HCT116 (cell line): ENCODE results near the gene HHIPL2. TPM values are rescaled to one million over a fixed set of nuclear protein-coding genes. Genes with fewer than 3 reads are reported as not detected.

Experiments
- ATAC-seq: fragments of 200-7000 bp; cut with Tn5 transposase; 2 replicates; pipeline ENCODE4 v1.9.1; 2020; ENCODE audit warnings: mild to moderate bottlenecking, moderate library complexity
- BruUV-seq: library from RNA; stranded (reverse); fragments of 400-500 nt; replicated peaks from 2 replicates; lab custom pipeline; 2021; lab: Mats Ljungman, UMichigan
- CTCF ChIA-PET: fragments of 300-600 bp; sonication (Branson Sonifier 250); formaldehyde crosslinking; loops from one replicate; lab custom pipeline; 2021; ENCODE audit warnings: antibody characterized with exemption; lab: Charles Lee
- POLR2A ChIA-PET: fragments of 300-600, 350-600 bp; sonication (Branson Sonifier 250); formaldehyde crosslinking; loops from one replicate; lab custom pipeline; 2021; ENCODE audit warnings: antibody characterized with exemption; lab: Charles Lee
- RAD21 ChIA-PET, 2 experiments: fragments of 300-600 bp; sonication (Branson Sonifier 250); formaldehyde crosslinking; loops; one replicate each; lab custom pipeline; 2023; ENCODE audit warnings: low total read pairs in 2 of 2; ENCODE audit not compliant: uncharacterized antibody in 2 of 2, unreplicated experiment in 2 of 2, low non-redundant PET in 1 of 2; lab: Charles Lee
- DNase-seq: peaks from one replicate; pipeline ENCODE4 v3.0.0-alpha.2; 2010; ENCODE audit warnings: low read depth, low spot score
- H2AFZ ChIP-seq: fragments of 200-600 bp; shearing (Covaris generic), sonication (generic); 2 replicates; pipeline ENCODE4 v1.6.1; 2017; ENCODE audit warnings: low read depth, mixed run types, mixed read lengths, antibody characterized with exemption, low read length; ENCODE audit not compliant: poor library complexity, severe bottlenecking
- H3K27ac ChIP-seq: 2 replicates; pipeline ENCODE4 v1.5.1; 2012; ENCODE audit warnings: low read depth, low read length
- H3K27me3 ChIP-seq: fragments of 200-600 bp; sonication (generic); 2 replicates; pipeline ENCODE4 v1.6.1; 2016; ENCODE audit warnings: mixed run types, low read length, mixed read lengths; ENCODE audit not compliant: insufficient read depth
- H3K36me3 ChIP-seq, 2 experiments: fragments of 200-500 bp in 1 of 2; fragments of 200-600 bp in 1 of 2; sonication (Bioruptor generic) in 1 of 2; sonication (generic) in 1 of 2; 2 replicates each; pipeline versions ENCODE4 v1.5.1 to v1.6.1; 2014 to 2016; ENCODE audit warnings: low read length in 2 of 2, inconsistent platforms in 1 of 2, mixed read lengths in 1 of 2, mixed run types in 1 of 2; ENCODE audit not compliant: insufficient read depth in 2 of 2, control insufficient read depth in 1 of 2
- H3K4me1 ChIP-seq, 2 experiments: fragments of 200-600 bp in 1 of 2; sonication (generic) in 1 of 2; 2 replicates each; pipeline versions ENCODE4 v1.5.1 to v1.6.1; 2012 to 2017; ENCODE audit warnings: low read length in 2 of 2, inconsistent platforms in 1 of 2, mild to moderate bottlenecking in 1 of 2, mixed read lengths in 1 of 2, mixed run types in 1 of 2, moderate library complexity in 1 of 2; ENCODE audit not compliant: insufficient read depth in 2 of 2, control insufficient read depth in 1 of 2
- H3K4me2 ChIP-seq: fragments of 200-600 bp; sonication (generic); 2 replicates; pipeline ENCODE4 v1.6.1; 2017; ENCODE audit warnings: mixed run types, low read length, mixed read lengths
- H3K4me3 ChIP-seq, 2 experiments: fragments of 200-600 bp in 1 of 2; sonication (generic) in 1 of 2; replicated peaks in 1 of 2; 2 replicates each; pipeline ENCODE4 v1.5.1; 2011 to 2016; ENCODE audit warnings: low read length in 2 of 2, control low read depth in 1 of 2, low read depth in 1 of 2, mild to moderate bottlenecking in 1 of 2, mixed read lengths in 1 of 2, mixed run types in 1 of 2
- H3K79me2 ChIP-seq: fragments of 200-600 bp; sonication (generic); 2 replicates; pipeline ENCODE4 v1.6.1; 2017; ENCODE audit warnings: mild to moderate bottlenecking, mixed run types, low read length, moderate library complexity, mixed read lengths; ENCODE audit not compliant: insufficient read depth
- H3K9ac ChIP-seq: fragments of 200-600 bp; sonication (generic); 2 replicates; pipeline ENCODE4 v1.6.1; 2016; ENCODE audit warnings: low read length, mixed read lengths
- H3K9me2 ChIP-seq: fragments of 200-600 bp; sonication (generic), shearing (Covaris generic); 2 replicates; pipeline ENCODE4 v1.6.1; 2017; ENCODE audit warnings: mixed run types, mild to moderate bottlenecking, moderate library complexity; ENCODE audit not compliant: insufficient read depth
- H3K9me3 ChIP-seq, 2 experiments: fragments of 200-500 bp in 1 of 2; fragments of 200-600 bp in 1 of 2; sonication (Bioruptor generic) in 1 of 2; sonication (generic) in 1 of 2; 2 replicates each; pipeline ENCODE4 v1.6.1; 2014 to 2017; ENCODE audit warnings: low read length in 2 of 2, mixed read lengths in 2 of 2, inconsistent platforms in 1 of 2, low read depth in 1 of 2, mild to moderate bottlenecking in 1 of 2, mixed run types in 1 of 2, moderate library complexity in 1 of 2; ENCODE audit not compliant: control insufficient read depth in 1 of 2, insufficient read depth in 1 of 2
- H4K20me1 ChIP-seq: fragments of 200-600 bp; sonication (generic), shearing (Covaris generic); 2 replicates; pipeline ENCODE4 v1.6.1; 2017; ENCODE audit warnings: mixed run types, mild to moderate bottlenecking, moderate library complexity; ENCODE audit not compliant: insufficient read depth
- CEBPB ChIP-seq: IDR thresholded peaks from 2 replicates; pipeline ENCODE4 v1.6.1; 2012; ENCODE audit warnings: low read depth
- SRF ChIP-seq: IDR thresholded peaks from 2 replicates; pipeline ENCODE4 v1.6.1; 2012; ENCODE audit warnings: low read depth
- ZFX ChIP-seq: fragments of 450-650 bp; IDR thresholded peaks from 2 replicates; pipeline ENCODE4 v1.6.1; 2017
- intact Hi-C: fragments of 100-400 bp; cut with micrococcal nuclease; formaldehyde crosslinking; loops from 2 replicates; pipeline ENCODE4 v1.10.0; 2022
- total RNA-seq: library from RNA; stranded (reverse); gene quantifications from one replicate; pipeline ENCODE4 v1.2.1, GENCODE V29; 2021; ENCODE audit not compliant: unreplicated experiment
- TF ChIP-seq, protein P1 (sequence below): IDR thresholded peaks from 2 replicates; pipeline ENCODE4 v1.6.1; 2012; ENCODE audit warnings: low read depth
- TF ChIP-seq, protein P2 (sequence below): IDR thresholded peaks from 2 replicates; pipeline ENCODE4 v1.6.1; 2012

The HHIPL2 gene
- total RNA-seq, 1 experiment from 2014 or later = 0.27 TPM

DNA sequence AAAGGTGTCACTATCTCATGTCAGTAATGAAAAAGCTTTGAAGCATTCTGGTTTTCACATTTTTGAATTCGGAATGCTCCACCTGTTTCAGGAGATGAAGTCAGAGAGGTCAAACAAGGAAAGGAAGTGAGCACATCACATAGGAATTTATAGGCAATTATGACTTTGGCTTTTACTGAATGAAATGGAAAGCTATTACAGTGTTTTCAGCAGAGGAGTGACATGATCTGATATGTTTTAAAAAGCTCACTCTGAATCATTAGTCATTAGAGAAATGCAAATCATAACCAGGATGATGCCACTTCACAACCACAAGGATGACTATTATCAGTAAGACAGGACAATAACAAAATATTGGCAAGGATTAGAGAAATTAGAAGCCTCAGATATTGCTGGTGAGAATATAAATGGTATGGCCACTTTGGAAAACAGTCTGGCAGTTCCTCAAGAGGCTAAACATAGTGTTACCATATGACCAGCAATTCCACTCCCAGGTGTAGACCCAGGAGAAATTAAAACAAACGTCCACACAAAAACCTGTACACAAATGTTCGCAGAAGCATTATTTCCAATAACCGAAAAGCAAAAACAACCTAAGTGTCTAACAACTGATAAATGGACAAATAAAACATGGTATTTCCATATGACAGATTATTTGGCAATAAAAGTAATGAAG lies 34.3 kb upstream of the HHIPL2 start (continued):
- TF ChIP-seq, protein P1, sequence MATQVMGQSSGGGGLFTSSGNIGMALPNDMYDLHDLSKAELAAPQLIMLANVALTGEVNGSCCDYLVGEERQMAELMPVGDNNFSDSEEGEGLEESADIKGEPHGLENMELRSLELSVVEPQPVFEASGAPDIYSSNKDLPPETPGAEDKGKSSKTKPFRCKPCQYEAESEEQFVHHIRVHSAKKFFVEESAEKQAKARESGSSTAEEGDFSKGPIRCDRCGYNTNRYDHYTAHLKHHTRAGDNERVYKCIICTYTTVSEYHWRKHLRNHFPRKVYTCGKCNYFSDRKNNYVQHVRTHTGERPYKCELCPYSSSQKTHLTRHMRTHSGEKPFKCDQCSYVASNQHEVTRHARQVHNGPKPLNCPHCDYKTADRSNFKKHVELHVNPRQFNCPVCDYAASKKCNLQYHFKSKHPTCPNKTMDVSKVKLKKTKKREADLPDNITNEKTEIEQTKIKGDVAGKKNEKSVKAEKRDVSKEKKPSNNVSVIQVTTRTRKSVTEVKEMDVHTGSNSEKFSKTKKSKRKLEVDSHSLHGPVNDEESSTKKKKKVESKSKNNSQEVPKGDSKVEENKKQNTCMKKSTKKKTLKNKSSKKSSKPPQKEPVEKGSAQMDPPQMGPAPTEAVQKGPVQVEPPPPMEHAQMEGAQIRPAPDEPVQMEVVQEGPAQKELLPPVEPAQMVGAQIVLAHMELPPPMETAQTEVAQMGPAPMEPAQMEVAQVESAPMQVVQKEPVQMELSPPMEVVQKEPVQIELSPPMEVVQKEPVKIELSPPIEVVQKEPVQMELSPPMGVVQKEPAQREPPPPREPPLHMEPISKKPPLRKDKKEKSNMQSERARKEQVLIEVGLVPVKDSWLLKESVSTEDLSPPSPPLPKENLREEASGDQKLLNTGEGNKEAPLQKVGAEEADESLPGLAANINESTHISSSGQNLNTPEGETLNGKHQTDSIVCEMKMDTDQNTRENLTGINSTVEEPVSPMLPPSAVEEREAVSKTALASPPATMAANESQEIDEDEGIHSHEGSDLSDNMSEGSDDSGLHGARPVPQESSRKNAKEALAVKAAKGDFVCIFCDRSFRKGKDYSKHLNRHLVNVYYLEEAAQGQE = no peak
- TF ChIP-seq SRF = no peak
- TF ChIP-seq, all 23 proteins: peak for 4

DNA sequence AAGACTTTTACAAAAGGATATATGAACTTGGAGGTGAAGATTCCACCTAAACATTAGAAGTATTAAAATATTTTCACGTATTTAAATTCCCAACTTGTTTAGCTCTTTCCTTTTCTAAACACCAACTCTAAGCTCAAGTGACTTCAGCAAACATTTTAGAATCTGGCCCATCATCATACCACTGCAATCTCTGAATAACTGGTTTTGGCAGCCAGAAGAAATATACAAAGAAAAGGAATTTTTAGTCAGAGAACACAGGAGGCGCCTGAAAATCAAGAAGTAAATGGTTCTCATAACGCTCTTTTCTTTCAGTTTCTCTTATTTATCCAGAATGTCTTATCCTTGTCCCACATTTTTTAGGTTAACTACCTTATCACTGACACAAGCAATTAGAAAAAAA lies 31.4 kb upstream of the HHIPL2 start:
- ChIA-PET POLR2A (no interaction called here), CTCF (no interaction called here), RAD21 (no interaction called here)
- Histone ChIP-seq H3K4me1 (peaks cover 7 to 19% of the 10 kb centered on the region in 2 experiments), H3K9me3 (no peaks in the 10 kb centered on the region), H3K4me2 (no peak overlapping the region), H3K4me3 (no peak overlapping the region), H3K27ac (no peak overlapping the region), H3K9me2 (no peaks in the 10 kb centered on the region), H2AFZ (no peak overlapping the region), H3K9ac (no peak overlapping the region), H4K20me1 (no peaks in the 10 kb centered on the region), H3K36me3 (peaks cover 5 to 32% of the 10 kb centered on the region in 2 experiments; a peak in 2 of 4 replicates), H3K79me2 (peaks cover 62% of the 10 kb centered on the region), H3K27me3 (no peaks in the 10 kb centered on the region)
- ATAC-seq (no peak), DNase-seq (no peak)
- TF ChIP-seq CEBPB = no peak
- TF ChIP-seq SRF = no peak
- TF ChIP-seq ZFX = no peak
- TF ChIP-seq, protein P2, sequence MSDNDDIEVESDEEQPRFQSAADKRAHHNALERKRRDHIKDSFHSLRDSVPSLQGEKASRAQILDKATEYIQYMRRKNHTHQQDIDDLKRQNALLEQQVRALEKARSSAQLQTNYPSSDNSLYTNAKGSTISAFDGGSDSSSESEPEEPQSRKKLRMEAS = no peak
- BruUV-seq = no TSS peak
- intact Hi-C loops = no loop called here
